HG02884 (cell line): ENCODE data around the gene CORO2A.
"Not testable (repeated sequence)": the region's sequence is repeated elsewhere in the genome, so short reads cannot be mapped to it uniquely, and the experiment has no call there.

Source experiments
- ATAC-seq: cut with Tn5 transposase; IDR thresholded peaks from one replicate; pipeline ENCODE4 v1.9.1; 2021; ENCODE audit warnings: mild to moderate bottlenecking, moderate library complexity; ENCODE audit not compliant: unreplicated experiment

Gene CORO2A

GRCh38 chr9:98117984-98118639, 74.3 kb downstream of the CORO2A start:
- no peak for ATAC-seq

- ATAC-seq = not testable (repeated sequence)
Observed at GRCh38 chr9:98117097-98117496, 75.3 kb downstream of the CORO2A start.

- no peak for ATAC-seq
Observed at GRCh38 chr9:98109052-98109451, 83.4 kb downstream of the CORO2A start.

- peak; percentile 67 for ATAC-seq
Observed at GRCh38 chr9:98108531-98109031, 83.9 kb downstream of the CORO2A start.

GRCh38 chr9:98107926-98108325, 84.5 kb downstream of the CORO2A start:
- no peak for ATAC-seq

- ATAC-seq = no peak
Observed at GRCh38 chr9:98105006-98105405, 87.4 kb downstream of the CORO2A start.

- ATAC-seq = no peak
Observed at GRCh38 chr9:98104445-98104881, 88.0 kb downstream of the CORO2A start.

- ATAC-seq = peak; percentile 96
Observed at GRCh38 chr9:98101868-98102273, 90.6 kb downstream of the CORO2A start.

GRCh38 chr9:98101416-98101815, 91.0 kb downstream of the CORO2A start:
- ATAC-seq = no peak

- no peak for ATAC-seq
Observed at GRCh38 chr9:98100456-98100855, 92.0 kb downstream of the CORO2A start.

- no peak for ATAC-seq
Observed at GRCh38 chr9:98099898-98100297, 92.5 kb downstream of the CORO2A start.

GRCh38 chr9:98099346-98099745, 93.1 kb downstream of the CORO2A start:
- no peak for ATAC-seq

GRCh38 chr9:98097836-98098235, 94.6 kb downstream of the CORO2A start:
- no peak for ATAC-seq

GRCh38 chr9:98096091-98096490, 96.3 kb downstream of the CORO2A start:
- ATAC-seq = no peak

GRCh38 chr9:98095401-98095800, 97.0 kb downstream of the CORO2A start:
- no peak for ATAC-seq

GRCh38 chr9:98094851-98095250, 97.6 kb downstream of the CORO2A start:
- ATAC-seq = no peak

GRCh38 chr9:98094316-98094715, 98.1 kb downstream of the CORO2A start:
- ATAC-seq = no peak

GRCh38 chr9:98092613-98092931, 99.9 kb downstream of the CORO2A start:
- no peak for ATAC-seq

- ATAC-seq = no peak
Observed at GRCh38 chr9:98091735-98092612, 100.5 kb downstream of the CORO2A start.

GRCh38 chr9:98090674-98091073, 101.8 kb downstream of the CORO2A start:
- not testable (repeated sequence) for ATAC-seq

GRCh38 chr9:98087420-98088354, 104.8 kb downstream of the CORO2A start:
- ATAC-seq = no peak
